LNCAP (cell line): Measurements from ENCODE around the gene SPG7.

Experiments used
- TF ChIP-seq, protein P1 (sequence below): fragments of 450-650 bp; IDR thresholded peaks from 2 replicates; pipeline ENCODE4 v1.5.1; 2017; ENCODE audit warnings: mild to moderate bottlenecking

SPG7 gene

DNA sequence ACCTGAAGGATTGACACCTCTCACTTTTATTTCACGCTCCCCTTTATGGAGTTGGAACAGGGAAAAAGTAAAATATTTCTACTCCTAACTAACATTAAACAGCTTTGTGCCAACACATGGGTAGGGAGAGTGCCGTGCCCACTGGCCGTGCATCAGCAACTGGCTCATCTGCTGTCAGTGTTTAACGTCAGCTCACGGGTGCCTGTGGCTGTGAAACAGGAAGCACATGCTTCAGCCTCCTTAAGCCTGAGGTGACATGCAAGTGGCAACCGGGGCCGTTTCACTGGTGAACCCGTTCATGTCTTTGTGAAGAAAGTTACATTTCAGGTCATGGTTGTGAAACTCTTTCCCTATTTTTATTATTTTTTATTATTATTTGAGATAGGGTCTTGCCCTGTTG is 3.2 kb downstream of the SPG7 start:
- TF ChIP-seq, protein P1, sequence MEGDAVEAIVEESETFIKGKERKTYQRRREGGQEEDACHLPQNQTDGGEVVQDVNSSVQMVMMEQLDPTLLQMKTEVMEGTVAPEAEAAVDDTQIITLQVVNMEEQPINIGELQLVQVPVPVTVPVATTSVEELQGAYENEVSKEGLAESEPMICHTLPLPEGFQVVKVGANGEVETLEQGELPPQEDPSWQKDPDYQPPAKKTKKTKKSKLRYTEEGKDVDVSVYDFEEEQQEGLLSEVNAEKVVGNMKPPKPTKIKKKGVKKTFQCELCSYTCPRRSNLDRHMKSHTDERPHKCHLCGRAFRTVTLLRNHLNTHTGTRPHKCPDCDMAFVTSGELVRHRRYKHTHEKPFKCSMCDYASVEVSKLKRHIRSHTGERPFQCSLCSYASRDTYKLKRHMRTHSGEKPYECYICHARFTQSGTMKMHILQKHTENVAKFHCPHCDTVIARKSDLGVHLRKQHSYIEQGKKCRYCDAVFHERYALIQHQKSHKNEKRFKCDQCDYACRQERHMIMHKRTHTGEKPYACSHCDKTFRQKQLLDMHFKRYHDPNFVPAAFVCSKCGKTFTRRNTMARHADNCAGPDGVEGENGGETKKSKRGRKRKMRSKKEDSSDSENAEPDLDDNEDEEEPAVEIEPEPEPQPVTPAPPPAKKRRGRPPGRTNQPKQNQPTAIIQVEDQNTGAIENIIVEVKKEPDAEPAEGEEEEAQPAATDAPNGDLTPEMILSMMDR: no peak

DNA sequence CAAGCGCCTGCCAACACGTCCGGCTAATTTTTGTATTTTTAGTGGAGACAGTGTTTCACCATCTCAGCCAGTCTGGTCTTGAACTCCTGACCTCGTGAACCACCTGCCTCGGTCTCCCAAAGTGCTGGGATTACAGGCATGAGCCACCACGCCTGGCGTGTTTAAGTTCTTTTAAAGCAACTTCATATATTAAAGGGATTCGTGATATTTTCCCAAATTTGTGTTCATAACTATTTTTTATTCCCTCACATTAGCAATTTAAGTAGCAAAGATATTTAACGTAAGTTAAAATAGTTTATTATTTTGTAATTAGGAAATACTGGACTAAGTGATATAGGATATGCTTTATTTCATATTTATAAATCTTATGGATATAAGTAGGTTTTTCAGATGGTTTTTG is 4.2 kb downstream of the SPG7 start:
- TF ChIP-seq, protein P1: no peak

DNA sequence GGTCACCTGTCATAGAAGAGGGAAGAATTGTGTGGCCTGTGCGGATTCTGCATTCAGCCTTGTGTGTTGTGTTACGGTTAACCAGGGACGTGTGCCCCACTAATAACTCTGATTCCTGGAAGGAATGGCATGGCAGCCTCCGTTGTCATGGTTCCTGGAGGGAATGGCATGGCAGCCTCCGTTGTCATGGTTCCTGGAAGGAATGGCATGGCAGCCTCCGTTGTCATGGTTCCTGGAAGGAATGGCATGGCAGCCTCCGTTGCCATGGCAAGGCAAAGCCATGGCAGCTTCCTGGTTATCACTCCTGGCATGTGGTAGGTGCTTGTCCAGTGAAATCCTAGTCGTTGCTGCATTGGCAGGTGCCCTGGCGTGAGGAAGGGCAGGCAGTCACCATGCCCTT is 8.9 kb downstream of the SPG7 start:
- TF ChIP-seq, protein P1: no peak

DNA sequence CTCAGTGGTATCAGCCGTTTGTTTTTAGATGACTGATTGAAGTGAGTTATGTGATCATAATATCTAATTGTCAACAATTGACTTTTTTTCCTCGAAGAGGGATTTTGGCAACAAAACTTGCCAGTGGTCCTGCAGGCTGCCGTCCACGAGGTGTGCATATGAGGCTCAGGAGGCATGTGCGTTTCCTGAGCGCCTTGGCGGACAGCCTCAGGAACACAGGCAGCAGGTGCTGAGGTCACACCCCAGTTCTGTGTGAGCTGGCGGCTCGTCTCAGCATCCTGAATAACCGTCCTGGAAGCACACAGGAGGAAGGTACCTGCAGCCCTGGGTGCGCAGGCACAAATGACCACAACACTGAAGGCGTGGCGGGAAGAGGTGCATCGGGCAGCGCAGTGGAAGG is 11.7 kb downstream of the SPG7 start:
- TF ChIP-seq, protein P1: no peak

DNA sequence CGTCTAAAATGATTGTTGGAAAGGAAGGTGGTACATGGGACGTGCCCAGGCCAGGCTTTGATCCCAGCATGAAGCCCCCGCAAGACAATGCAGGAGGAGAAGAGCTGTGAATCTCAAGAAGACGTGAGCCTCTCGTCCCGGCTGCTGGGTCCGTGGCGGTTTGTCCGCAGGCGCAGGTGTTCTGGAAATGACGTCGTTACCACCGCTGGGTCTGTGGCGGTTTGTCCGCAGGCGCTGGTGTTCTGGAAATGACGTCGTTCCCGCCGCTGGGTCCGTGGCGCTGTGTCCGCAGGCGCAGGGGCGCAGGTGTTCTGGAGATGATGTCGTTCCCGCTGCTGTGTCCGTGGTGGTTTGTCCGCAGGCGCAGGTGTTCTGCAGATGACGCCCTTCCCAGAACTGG is 14.1 kb downstream of the SPG7 start:
- TF ChIP-seq, protein P1: no peak

DNA sequence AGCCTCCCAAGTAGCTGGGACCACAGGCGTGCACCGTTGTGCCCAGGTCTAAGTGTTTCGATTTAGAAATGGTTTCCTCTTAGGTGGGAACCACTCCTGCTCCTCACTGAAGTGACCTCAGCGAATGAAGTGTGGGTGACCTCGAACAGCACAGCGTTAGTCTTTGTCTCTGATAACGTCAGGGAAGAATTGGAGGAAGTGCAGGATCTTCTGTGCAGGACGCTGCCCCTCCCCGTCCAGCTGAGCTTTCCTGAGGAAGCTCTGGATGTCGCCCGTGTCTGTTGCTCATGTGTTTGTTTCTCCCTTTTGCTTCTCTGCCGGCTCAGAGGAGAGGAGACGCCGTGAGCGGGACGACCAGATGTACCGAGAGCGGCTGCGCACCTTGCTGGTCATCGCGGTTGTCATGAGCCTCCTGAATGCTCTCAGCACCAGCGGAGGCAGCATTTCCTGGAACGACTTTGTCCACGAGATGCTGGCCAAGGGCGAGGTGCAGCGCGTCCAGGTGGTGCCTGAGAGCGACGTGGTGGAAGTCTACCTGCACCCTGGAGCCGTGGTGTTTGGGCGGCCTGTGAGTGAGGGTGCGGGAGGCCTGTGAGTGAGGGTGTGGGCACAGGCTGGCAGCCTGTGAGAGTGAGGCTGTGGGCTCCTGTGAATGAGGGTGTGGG is 15.6 kb downstream of the SPG7 start:
- TF ChIP-seq, protein P1: no peak

- TF ChIP-seq, protein P1: no peak
Measured at GRCh38 chr16:89525146-89525913, 17.1 kb downstream of the SPG7 start.
